HG03520 (cell line): ENCODE measurements around the gene RSPO1.
"Not testable (repeated sequence)": the region's sequence is repeated elsewhere in the genome, so short reads cannot be mapped to it uniquely, and the experiment has no call there.

ENCODE experiments used
- ATAC-seq: cut with Tn5 transposase; IDR thresholded peaks from one replicate; pipeline ENCODE4 v1.9.1; 2021; ENCODE audit warnings: mild to moderate bottlenecking, moderate library complexity; ENCODE audit not compliant: unreplicated experiment

RSPO1 gene

GRCh38 chr1:37634244-37634991 is at the start of gene RSPO1:
TSS of gene RSPO1 (minus strand) at chr1:37634892. CDS start at chr1:37629661, 5,231 bp downstream.
- ATAC-seq: no peak

- ATAC-seq: not testable (repeated sequence)
Measured at GRCh38 chr1:37684182-37684581, 49.5 kb upstream of the RSPO1 start.

- ATAC-seq: no peak
Measured at GRCh38 chr1:37682334-37682987, 47.8 kb upstream of the RSPO1 start.

DNA sequence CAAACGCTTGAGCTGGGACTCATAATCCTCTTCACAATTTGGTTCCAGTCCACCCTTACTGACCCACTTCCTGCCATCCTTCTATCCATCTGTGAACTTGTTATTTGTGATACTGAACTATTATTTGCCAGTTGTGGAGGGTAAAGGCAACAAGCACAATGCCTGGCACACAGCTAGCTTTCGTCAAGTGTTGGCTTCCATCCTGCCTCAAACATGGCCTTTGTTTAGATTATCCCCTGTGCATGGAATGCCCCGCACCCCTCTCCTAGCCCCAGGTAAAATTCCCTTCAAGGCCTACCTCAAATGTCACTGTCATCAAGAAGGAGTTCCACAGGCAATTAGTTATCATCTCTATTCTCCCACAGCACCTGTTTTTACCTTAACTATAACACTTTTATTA is 46.2 kb upstream of the RSPO1 start:
- ATAC-seq: no peak

GRCh38 chr1:37677808-37678207 is 43.1 kb upstream of the RSPO1 start:
- ATAC-seq: no peak

DNA sequence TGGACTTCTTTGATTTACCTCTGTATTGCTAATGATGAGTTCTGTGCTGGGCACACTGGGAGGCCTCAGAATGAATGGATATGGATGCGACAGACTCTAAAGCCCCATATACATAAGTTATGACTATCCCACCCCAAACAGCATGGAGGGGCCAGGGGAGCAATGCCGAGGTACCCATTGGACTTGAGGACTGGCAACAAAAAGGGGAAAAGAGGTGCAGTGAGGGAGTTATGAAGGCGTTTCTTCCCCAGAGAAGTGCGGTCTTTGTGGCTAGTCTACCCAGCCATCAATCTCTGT is 42.4 kb upstream of the RSPO1 start:
- no peak for ATAC-seq

- no peak for ATAC-seq
Measured at GRCh38 chr1:37676281-37677142, 41.8 kb upstream of the RSPO1 start.

- no peak for ATAC-seq
Measured at GRCh38 chr1:37673920-37674319, 39.2 kb upstream of the RSPO1 start.

- ATAC-seq: no peak
Measured at GRCh38 chr1:37672136-37672870, 37.6 kb upstream of the RSPO1 start.

DNA sequence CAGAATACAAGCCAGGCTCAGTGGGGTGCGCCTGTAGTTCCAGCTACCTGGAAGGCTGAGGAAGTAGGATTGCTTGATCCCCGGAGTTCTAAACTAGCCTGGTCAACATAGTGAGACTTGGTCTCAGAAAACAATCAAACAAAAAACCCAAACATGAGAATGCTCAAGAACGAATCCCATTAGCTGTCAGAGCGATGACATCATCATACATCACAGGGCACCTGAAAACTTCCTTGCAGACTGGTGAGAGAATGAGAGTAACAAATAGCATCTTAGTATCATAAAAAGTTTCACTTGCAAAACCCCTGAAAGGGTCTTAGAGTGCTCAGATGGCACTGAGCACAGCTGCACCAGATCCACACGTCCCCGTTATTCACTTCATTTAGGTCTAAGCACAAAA is 36.6 kb upstream of the RSPO1 start:
- ATAC-seq: no peak

- ATAC-seq: no peak
Measured at GRCh38 chr1:37670133-37670532, 35.4 kb upstream of the RSPO1 start.

DNA sequence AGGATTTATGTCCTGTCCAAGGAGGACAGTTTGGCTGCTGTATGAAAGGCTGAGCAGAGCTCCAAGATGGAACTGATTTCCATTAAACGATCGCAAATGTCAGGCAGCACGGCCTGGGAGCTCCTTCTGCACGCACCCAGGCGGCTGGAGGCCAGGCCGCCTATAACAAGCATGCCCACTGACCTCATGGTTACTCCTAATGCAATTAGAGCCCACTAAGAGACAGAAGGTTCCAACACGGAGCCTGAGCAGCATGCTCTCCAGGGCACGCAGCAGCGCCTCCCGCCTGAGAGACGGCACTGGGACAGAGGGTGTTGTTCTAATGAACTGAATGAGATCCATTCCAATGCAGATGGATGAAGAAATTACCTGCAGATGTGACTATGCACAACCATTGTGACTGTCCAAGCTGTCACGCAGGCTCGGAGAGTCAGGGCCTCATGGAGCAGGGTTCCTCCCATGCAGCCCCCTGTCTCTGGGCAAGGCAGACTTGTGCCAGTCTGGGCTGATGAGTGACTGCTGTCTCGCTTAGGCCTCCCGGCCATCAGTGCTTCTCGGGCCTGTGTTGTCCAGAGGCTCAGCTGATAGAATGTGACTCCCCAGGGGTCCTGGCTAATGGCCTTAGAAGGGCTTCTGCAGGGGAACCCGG is 32.5 kb upstream of the RSPO1 start:
- ATAC-seq: no peak

DNA sequence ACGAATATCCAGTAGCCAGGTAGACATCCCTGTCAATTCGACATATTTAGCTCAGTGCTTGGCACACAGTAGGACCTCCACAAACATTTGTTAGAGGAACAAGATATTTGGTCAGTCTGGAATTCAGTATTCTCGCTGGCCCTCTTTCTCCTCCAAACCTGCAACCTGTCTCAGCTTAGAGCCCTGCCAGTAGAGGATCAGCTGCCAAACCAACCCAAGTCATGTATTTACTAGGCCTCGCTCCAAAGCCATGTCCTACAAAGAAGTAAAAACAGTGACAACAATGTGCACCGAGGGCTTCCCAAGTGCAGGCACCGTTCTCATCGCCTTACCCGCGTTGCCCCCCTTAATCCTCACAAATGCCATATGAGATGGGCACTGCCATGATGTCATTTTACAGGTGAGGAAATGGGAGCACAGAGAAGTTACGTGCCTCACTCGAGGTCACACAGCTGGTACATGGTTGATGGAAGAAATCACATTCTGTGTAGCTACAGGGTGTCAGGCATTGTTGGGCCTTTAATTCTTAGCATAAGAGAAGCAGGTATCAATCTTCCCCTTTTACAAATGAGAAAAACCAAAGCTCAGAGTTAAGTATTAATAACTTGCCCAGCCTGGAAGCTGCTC is 31.7 kb upstream of the RSPO1 start:
- no peak for ATAC-seq

DNA sequence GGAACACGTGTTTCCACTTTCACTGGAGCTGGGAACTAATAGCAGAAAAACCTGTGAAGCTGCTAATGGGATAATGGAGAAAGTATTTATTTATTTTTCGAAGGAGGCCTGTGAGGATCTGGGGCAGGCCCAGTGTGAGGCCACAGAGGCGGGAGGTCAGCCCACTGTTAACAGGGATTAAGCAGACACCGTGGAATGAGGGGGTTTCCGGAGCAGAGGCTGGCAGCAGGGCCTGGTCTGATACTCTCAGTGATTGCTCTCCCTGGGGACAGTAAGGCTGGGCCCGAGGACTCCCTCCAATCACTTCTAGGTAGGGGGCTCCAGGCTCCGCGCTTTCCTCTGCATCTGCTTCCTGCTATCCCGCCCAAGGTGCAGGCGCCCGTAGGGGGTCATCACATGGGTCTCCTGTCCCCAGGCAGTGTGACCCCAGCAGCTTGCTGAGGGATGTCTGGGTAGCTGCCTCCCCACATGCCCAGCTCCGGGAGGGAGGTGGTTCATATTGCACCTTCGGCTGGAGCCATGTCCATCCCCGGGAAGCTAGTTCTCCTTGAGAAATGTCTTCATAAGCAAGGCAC is 28.8 kb upstream of the RSPO1 start:
- ATAC-seq: no peak

GRCh38 chr1:37662031-37662755 is 27.5 kb upstream of the RSPO1 start:
- no peak for ATAC-seq

- no peak for ATAC-seq
Measured at GRCh38 chr1:37661401-37661800, 26.7 kb upstream of the RSPO1 start.

DNA sequence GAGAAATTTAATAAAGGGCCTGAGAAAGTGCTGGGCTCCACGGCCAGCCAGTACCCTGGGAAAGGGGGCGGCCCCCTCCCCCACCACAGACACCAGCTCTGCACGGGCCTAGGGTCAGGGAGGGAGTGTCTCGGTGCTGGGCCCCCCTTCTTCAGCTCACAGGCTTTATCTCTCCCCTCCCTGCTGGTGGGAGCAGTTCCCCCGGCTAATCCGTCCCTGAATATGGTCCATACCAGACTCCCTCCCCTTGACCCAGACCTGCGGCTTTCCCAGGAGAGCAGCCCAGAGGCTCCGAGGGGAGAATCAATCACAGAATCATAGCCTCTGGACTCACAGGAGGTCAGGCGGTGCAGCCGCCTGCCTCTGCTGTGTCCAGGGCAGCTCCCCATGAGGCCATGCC is 26.0 kb upstream of the RSPO1 start:
- ATAC-seq: no peak

GRCh38 chr1:37658486-37658885 is 23.8 kb upstream of the RSPO1 start:
- no peak for ATAC-seq
